Mammary epithelial cell (primary cell): ENCODE data around the gene ERBB4.

Experiments used
- CTCF ChIP-seq, 2 donors: IDR thresholded peaks in 1 of 2; conservative IDR thresholded peaks in 1 of 2; 2 replicates each; pipeline ENCODE4 v1.5.1; 2011 to 2012; ENCODE audit warnings: inconsistent platforms in 2 of 2, low read length in 2 of 2, mild to moderate bottlenecking in 2 of 2, control low read depth in 1 of 2, low read depth in 1 of 2; ENCODE audit not compliant: insufficient read depth in 1 of 2; ENCODE audit errors: extremely low read depth in 1 of 2
- EZH2 ChIP-seq: IDR thresholded peaks from 2 replicates; pipeline ENCODE4 v1.6.1; 2012; ENCODE audit warnings: low read length, inconsistent platforms, borderline replicate concordance

- TF ChIP-seq CTCF (conservative IDR thresholded peaks at IDR 0.05 in 1 of 2, IDR thresholded peaks at IDR 0.05 in 1 of 2; ENCODE audit: extremely low read depth in 1 of 2, insufficient read depth in 1 of 2, low read depth in 1 of 2, low read length in 2 of 2) (no peak), EZH2 (no peak)
Observed at GRCh38 chr2:212530373-212530772, 8.2 kb downstream of the ERBB4 start.
